ENCODE measurements around the gene SPATA20. TPM values are rescaled to one million over a fixed set of nuclear protein-coding genes. Genes with fewer than 3 reads are reported as not detected.

SPATA20 gene
- total and polyA plus RNA-seq, 4 donors: 15.6 to 42.4 (median 19.6) TPM

GRCh38 chr17:50587571-50587970, 40.6 kb downstream of the SPATA20 start:
- no peaks in the 10 kb centered on the region for H3K9me3 ChIP-seq (ENCODE audit: control insufficient read depth in 4 of 4, low read length in 3 of 4)
- WGBS: 93% methylated on average over 9 of the region's 9 CpGs
- H3K4me3 ChIP-seq (ENCODE audit: low read depth in 1 of 3, low read length in 3 of 3): no peak overlapping the region
- no peaks in the 10 kb centered on the region for H3K27me3 ChIP-seq (ENCODE audit: control insufficient read depth in 4 of 4, insufficient read depth in 4 of 4, low read length in 3 of 4)
- H3K27ac ChIP-seq (ENCODE audit: low read depth in 1 of 2, low read length in 2 of 2): no peak overlapping the region
- TF ChIP-seq FOXA2 (IDR thresholded peaks at IDR 0.05) (no peak), NR2F2 (IDR thresholded peaks at IDR 0.05) (no peak), GABPA (IDR thresholded peaks at IDR 0.05 in 1 of 2, conservative IDR thresholded peaks at IDR 0.05 in 1 of 2) (no peak), HNF4G (IDR thresholded peaks at IDR 0.05) (no peak), MAX (IDR thresholded peaks at IDR 0.05) (no peak), EGR1 (IDR thresholded peaks at IDR 0.05; ENCODE audit: low read depth in 2 of 2) (no peak), HNF4A (conservative IDR thresholded peaks at IDR 0.05) (no peak), RAD21 (IDR thresholded peaks at IDR 0.05) (no peak), ZBTB33 (IDR thresholded peaks at IDR 0.05) (no peak), RXRA (IDR thresholded peaks at IDR 0.05) (no peak)
- DNase-seq (ENCODE audit: low spot score): no peak
- H3K4me1 ChIP-seq (ENCODE audit: control insufficient read depth in 4 of 4, insufficient read depth in 4 of 4, low read length in 3 of 4): peaks cover 0 to 10% (median 7%) of the 10 kb centered on the region in 4 donors
- no peaks in the 10 kb centered on the region for H3K36me3 ChIP-seq (ENCODE audit: control insufficient read depth in 4 of 4, insufficient read depth in 3 of 4, low read depth in 1 of 4, low read length in 3 of 4)
- H3K9ac ChIP-seq (ENCODE audit: low read depth in 1 of 2, low read length in 2 of 2): no peak overlapping the region

GRCh38 chr17:50588391-50589049, 41.5 kb downstream of the SPATA20 start:
- H3K9me3 ChIP-seq (ENCODE audit: control insufficient read depth in 4 of 4, low read length in 3 of 4): no peaks in the 10 kb centered on the region
- TF ChIP-seq HNF4A (conservative IDR thresholded peaks at IDR 0.05): no peak
- TF ChIP-seq RAD21 (IDR thresholded peaks at IDR 0.05): no peak
- no peak for TF ChIP-seq JUND (IDR thresholded peaks at IDR 0.05)
- no peak for TF ChIP-seq GABPA (IDR thresholded peaks at IDR 0.05 in 1 of 2, conservative IDR thresholded peaks at IDR 0.05 in 1 of 2)
- TF ChIP-seq YY1 (IDR thresholded peaks at IDR 0.05): no peak
- no peak for TF ChIP-seq ZBTB33 (IDR thresholded peaks at IDR 0.05)
- TF ChIP-seq CTCF (IDR thresholded peaks at IDR 0.05; ENCODE audit: low read depth, low read length, missing input control): no peak
- TF ChIP-seq REST (IDR thresholded peaks at IDR 0.05): no peak
- no peak for TF ChIP-seq NR2F2 (IDR thresholded peaks at IDR 0.05)
- TF ChIP-seq ATF3 (IDR thresholded peaks at IDR 0.05): no peak
- DNase-seq (ENCODE audit: low spot score): no peak
- H3K4me1 ChIP-seq (ENCODE audit: control insufficient read depth in 4 of 4, insufficient read depth in 4 of 4, low read length in 3 of 4): peaks cover 0 to 10% (median 7%) of the 10 kb centered on the region in 4 donors
- H3K27me3 ChIP-seq (ENCODE audit: control insufficient read depth in 4 of 4, insufficient read depth in 4 of 4, low read length in 3 of 4): no peaks in the 10 kb centered on the region
- WGBS: 82% methylated on average over 18 of the region's 18 CpGs
- no peak overlapping the region for H3K4me3 ChIP-seq (ENCODE audit: low read depth in 1 of 3, low read length in 3 of 3)
- H3K9ac ChIP-seq (ENCODE audit: low read depth in 1 of 2, low read length in 2 of 2): no peak overlapping the region
- no peaks in the 10 kb centered on the region for H3K36me3 ChIP-seq (ENCODE audit: control insufficient read depth in 4 of 4, insufficient read depth in 3 of 4, low read depth in 1 of 4, low read length in 3 of 4)
- H3K27ac ChIP-seq (ENCODE audit: low read depth in 1 of 2, low read length in 2 of 2): no peak overlapping the region
